OCI-LY1 (cell line): ENCODE results near the gene CHMP3.
"Not testable (repeated sequence)": the region's sequence is repeated elsewhere in the genome, so short reads cannot be mapped to it uniquely, and the experiment has no call there.

Source experiments
- H2AFZ ChIP-seq: fragments of 200-600 bp; sonication (generic), shearing (Covaris generic); 2 replicates; pipeline ENCODE4 v1.6.0; 2014; ENCODE audit warnings: antibody characterized with exemption, mild to moderate bottlenecking, low read length
- H3F3A ChIP-seq: fragments of 200-600 bp; sonication (generic), shearing (Covaris generic); 2 replicates; pipeline ENCODE4 v1.6.0; 2014; ENCODE audit warnings: mild to moderate bottlenecking, antibody characterized with exemption, low read length, moderate library complexity; ENCODE audit not compliant: insufficient read depth
- H3K27ac ChIP-seq: fragments of 200-600 bp; sonication (generic); 2 replicates; pipeline ENCODE4 v1.5.1; 2014; ENCODE audit warnings: low read length, mixed run types, mild to moderate bottlenecking, low read depth; ENCODE audit not compliant: poor library complexity, severe bottlenecking
- H3K27me3 ChIP-seq: fragments of 200-600 bp; sonication (generic); 2 replicates; pipeline ENCODE4 v1.6.0; 2014; ENCODE audit warnings: antibody characterized with exemption, mild to moderate bottlenecking, low read length, moderate library complexity; ENCODE audit not compliant: insufficient read depth
- H3K36me3 ChIP-seq: fragments of 200-600 bp; sonication (generic); 2 replicates; pipeline ENCODE4 v1.6.1; 2014; ENCODE audit warnings: mild to moderate bottlenecking, antibody characterized with exemption, low read length, moderate library complexity, mixed read lengths; ENCODE audit not compliant: insufficient read depth
- H3K4me1 ChIP-seq: fragments of 200-600 bp; sonication (generic); 2 replicates; pipeline ENCODE4 v1.5.1; 2014; ENCODE audit warnings: mild to moderate bottlenecking, low read length, moderate library complexity; ENCODE audit not compliant: insufficient read depth, severe bottlenecking
- H3K4me2 ChIP-seq: fragments of 200-600 bp; sonication (generic), shearing (Covaris generic); 2 replicates; pipeline ENCODE4 v1.6.1; 2014; ENCODE audit warnings: low read length
- H3K4me3 ChIP-seq: fragments of 200-600 bp; sonication (generic); 2 replicates; pipeline ENCODE4 v1.5.1; 2014; ENCODE audit warnings: low read length, low read depth, mild to moderate bottlenecking, mixed read lengths; ENCODE audit not compliant: poor library complexity, severe bottlenecking
- H3K79me2 ChIP-seq: fragments of 200-600 bp; shearing (Covaris generic); 2 replicates; pipeline ENCODE4 v1.6.1; 2016; ENCODE audit warnings: mixed run types, low read length, mixed read lengths; ENCODE audit not compliant: insufficient read depth
- H3K9ac ChIP-seq: fragments of 200-600 bp; sonication (generic), shearing (Covaris generic); 2 replicates; pipeline ENCODE4 v1.6.1; 2014; ENCODE audit warnings: mild to moderate bottlenecking, low read length, mixed read lengths
- H3K9me2 ChIP-seq: fragments of 200-600 bp; sonication (generic), shearing (Covaris generic); 2 replicates; pipeline ENCODE4 v1.6.1; 2014; ENCODE audit warnings: low read depth, mild to moderate bottlenecking, low read length, mixed read lengths
- H3K9me3 ChIP-seq: fragments of 200-600 bp; shearing (Covaris generic); 2 replicates; pipeline ENCODE4 v1.6.1; 2014; ENCODE audit warnings: low read length, mixed read lengths
- H4K20me1 ChIP-seq: fragments of 200-600 bp; sonication (generic), shearing (Covaris generic); 2 replicates; pipeline ENCODE4 v1.6.0; 2016; ENCODE audit warnings: mild to moderate bottlenecking, low read length; ENCODE audit not compliant: insufficient read depth
- EZH2 ChIP-seq: fragments of 200-600 bp; sonication (generic), shearing (Covaris generic); IDR thresholded peaks from 2 replicates; pipeline ENCODE4 v1.8.0; 2017; ENCODE audit warnings: borderline replicate concordance, mixed run types, mild to moderate bottlenecking, antibody characterized with exemption, low read length, moderate library complexity, mixed read lengths
- TF ChIP-seq, protein P1 (sequence below): fragments of 200-600 bp; sonication (generic), shearing (Covaris generic); IDR thresholded peaks from 2 replicates; pipeline ENCODE4 v1.5.1; 2017; ENCODE audit warnings: mild to moderate bottlenecking, antibody characterized with exemption, low read length, moderate library complexity, mixed read lengths

CHMP3 gene

GRCh38 chr2:86556508-86556907 lies 6.7 kb downstream of the CHMP3 start:
- Histone ChIP-seq H3K9me2 (no peaks in the 10 kb centered on the region), H3K4me2 (no peak overlapping the region), H3K4me3 (no peak overlapping the region), H3K9me3 (0 out of 2 replicates have a peak, but pooled peaks cover 1% of the 10 kb centered on the region), H3F3A (no peaks in the 10 kb centered on the region), H2AFZ (no peak overlapping the region), H3K36me3 (no peaks in the 10 kb centered on the region; the same call in 1 of the 2 replicates), H4K20me1 (no peaks in the 10 kb centered on the region), H3K9ac (no peak overlapping the region), H3K27me3 (no peaks in the 10 kb centered on the region), H3K4me1 (peaks cover 5% of the 10 kb centered on the region), H3K79me2 (peaks cover 17% of the 10 kb centered on the region), H3K27ac (no peak overlapping the region)
- TF ChIP-seq, protein P1, sequence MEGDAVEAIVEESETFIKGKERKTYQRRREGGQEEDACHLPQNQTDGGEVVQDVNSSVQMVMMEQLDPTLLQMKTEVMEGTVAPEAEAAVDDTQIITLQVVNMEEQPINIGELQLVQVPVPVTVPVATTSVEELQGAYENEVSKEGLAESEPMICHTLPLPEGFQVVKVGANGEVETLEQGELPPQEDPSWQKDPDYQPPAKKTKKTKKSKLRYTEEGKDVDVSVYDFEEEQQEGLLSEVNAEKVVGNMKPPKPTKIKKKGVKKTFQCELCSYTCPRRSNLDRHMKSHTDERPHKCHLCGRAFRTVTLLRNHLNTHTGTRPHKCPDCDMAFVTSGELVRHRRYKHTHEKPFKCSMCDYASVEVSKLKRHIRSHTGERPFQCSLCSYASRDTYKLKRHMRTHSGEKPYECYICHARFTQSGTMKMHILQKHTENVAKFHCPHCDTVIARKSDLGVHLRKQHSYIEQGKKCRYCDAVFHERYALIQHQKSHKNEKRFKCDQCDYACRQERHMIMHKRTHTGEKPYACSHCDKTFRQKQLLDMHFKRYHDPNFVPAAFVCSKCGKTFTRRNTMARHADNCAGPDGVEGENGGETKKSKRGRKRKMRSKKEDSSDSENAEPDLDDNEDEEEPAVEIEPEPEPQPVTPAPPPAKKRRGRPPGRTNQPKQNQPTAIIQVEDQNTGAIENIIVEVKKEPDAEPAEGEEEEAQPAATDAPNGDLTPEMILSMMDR, result no peak
- no peak for TF ChIP-seq EZH2

- Histone ChIP-seq H3K4me2 (no peak overlapping the region), H3K4me1 (no peaks in the 10 kb centered on the region), H3K9me2 (no peaks in the 10 kb centered on the region), H3K4me3 (no peak overlapping the region), H3K79me2 (peaks cover 17% of the 10 kb centered on the region), H3K36me3 (no peaks in the 10 kb centered on the region; the same call in 1 of the 2 replicates), H3F3A (no peaks in the 10 kb centered on the region), H3K27ac (no peak overlapping the region), H3K27me3 (no peaks in the 10 kb centered on the region), H4K20me1 (no peaks in the 10 kb centered on the region), H2AFZ (no peak overlapping the region), H3K9ac (no peak overlapping the region), H3K9me3 (peaks cover 9% of the 10 kb centered on the region; the same call in 1 of the 2 replicates)
- TF ChIP-seq EZH2, result no peak
- TF ChIP-seq, protein P1, result no peak
These were observed 10.4 kb downstream of the CHMP3 start for GRCh38 chr2:86552889-86553288.

DNA sequence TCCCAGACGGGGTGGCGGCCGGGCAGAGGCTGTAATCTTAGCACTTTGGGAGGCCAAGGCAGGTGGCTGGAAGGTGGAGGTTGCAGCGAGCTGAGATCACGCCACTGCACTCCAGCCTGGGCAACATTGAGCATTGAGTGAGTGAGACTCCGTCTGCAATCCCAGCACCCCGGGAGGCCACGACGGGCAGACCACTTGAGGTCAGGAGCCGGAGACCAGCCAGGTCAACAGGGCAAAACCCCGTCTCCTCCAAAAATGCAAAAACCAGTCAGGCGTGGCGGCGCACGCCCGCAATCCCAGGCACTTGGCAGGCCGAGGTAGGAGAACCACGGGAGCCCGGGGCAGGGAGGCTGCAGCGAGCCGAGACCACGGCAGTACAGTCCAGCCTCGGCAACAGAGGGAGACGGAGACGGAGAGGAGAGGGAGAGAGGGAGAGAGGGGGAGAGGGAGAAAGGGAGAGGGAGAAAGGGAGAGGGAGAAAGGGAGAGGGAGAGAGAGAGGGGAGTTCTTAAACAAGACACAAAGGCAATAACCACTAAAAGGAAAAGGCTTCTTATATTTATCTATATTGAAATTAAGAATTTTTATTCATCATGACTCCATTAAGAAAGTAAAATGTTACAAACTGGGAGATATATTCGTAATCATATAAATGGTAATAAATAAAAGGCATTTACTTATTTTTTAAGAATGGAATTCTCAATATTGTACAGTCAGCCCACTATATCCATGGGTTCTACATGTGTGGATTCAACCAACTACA lies 13.1 kb downstream of the CHMP3 start:
- not testable (repeated sequence) for H3K4me2 ChIP-seq, H3K9me2 ChIP-seq, H3F3A ChIP-seq, H3K4me1 ChIP-seq, H3K36me3 ChIP-seq, H3K27ac ChIP-seq, H3K9ac ChIP-seq, H2AFZ ChIP-seq, H3K4me3 ChIP-seq, H3K79me2 ChIP-seq, H3K27me3 ChIP-seq, H4K20me1 ChIP-seq
- H3K9me3 ChIP-seq, result peaks cover 22% of the 10 kb centered on the region

DNA sequence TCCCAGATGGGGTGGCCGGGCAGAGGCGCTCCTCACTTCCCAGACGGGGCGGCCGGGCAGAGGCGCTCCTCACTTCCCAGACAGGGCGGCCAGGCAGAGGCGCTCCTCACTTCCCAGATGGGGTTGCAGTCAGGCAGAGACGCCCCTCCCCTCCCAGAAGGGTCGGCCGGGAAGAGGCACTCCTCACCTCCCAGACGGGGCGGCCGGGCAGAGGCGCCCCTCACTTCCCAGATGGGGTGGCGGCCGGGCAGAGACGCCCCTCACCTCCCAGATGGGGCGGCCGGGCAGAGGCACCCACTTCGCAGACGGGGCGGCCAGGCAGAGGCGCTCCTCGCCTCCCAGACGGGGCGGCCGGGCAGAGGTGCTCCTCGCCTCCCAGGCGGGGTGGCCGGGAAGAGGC lies 13.8 kb downstream of the CHMP3 start:
- not testable (repeated sequence) for H2AFZ ChIP-seq, H3F3A ChIP-seq, H3K27ac ChIP-seq, H3K36me3 ChIP-seq, H3K4me2 ChIP-seq, H4K20me1 ChIP-seq, H3K9me2 ChIP-seq, H3K79me2 ChIP-seq, H3K4me3 ChIP-seq, H3K9ac ChIP-seq, H3K27me3 ChIP-seq, H3K4me1 ChIP-seq
- peaks cover 22% of the 10 kb centered on the region for H3K9me3 ChIP-seq

DNA sequence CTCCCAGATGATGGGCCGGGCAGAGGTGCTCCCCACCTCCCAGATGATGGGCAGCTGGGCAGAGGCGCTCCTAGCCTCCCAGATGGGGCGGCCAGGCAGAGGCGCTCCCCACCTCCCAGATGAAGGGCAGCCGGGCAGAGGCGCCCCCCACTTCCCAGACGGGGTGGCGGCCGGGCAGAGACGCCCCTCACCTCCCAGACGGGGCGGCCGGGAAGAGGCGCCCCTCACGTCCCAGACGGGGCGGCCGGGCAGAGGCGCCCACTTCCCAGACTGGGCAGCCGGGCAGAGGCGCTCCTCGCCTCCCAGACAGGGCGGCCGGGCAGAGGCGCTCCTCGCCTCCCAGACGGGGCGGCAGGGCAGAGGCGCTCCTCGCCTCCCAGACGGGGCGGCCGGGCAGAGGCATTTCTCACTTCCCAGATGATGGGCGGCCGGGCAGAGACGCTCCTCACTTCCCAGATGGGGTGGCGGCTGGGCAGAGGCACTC lies 14.3 kb downstream of the CHMP3 start:
- not testable (repeated sequence) for H3K4me2 ChIP-seq, H3K27me3 ChIP-seq, H3K9me2 ChIP-seq, H3K4me1 ChIP-seq, H4K20me1 ChIP-seq, H3K4me3 ChIP-seq, H3K79me2 ChIP-seq, H3F3A ChIP-seq, H3K27ac ChIP-seq, H2AFZ ChIP-seq, H3K9ac ChIP-seq, H3K36me3 ChIP-seq
- peaks cover 22% of the 10 kb centered on the region for H3K9me3 ChIP-seq

GRCh38 chr2:86548165-86548912 lies 14.9 kb downstream of the CHMP3 start:
- not testable (repeated sequence) for H3K36me3 ChIP-seq

More at GRCh38 chr2:86548165-86548912, 14.9 kb downstream of the CHMP3 start:
- H4K20me1 ChIP-seq, H3K27me3 ChIP-seq, H3K4me2 ChIP-seq, H3K27ac ChIP-seq, H3K79me2 ChIP-seq, H3K9ac ChIP-seq, H3F3A ChIP-seq, H3K9me2 ChIP-seq, H3K4me1 ChIP-seq, H3K4me3 ChIP-seq, H2AFZ ChIP-seq: not testable (repeated sequence)
- peaks cover 25% of the 10 kb centered on the region for H3K9me3 ChIP-seq
